H9 (cell line): ENCODE data around the gene IQSEC1. TPM values are rescaled to one million over a fixed set of nuclear protein-coding genes. Genes with fewer than 3 reads are reported as not detected.

Experiments used
- DNase-seq: peaks from one replicate; pipeline ENCODE4 v3.0.0-alpha.2; 2017
- H2AFZ ChIP-seq: one replicate; pipeline ENCODE4 v1.6.1; 2013; ENCODE audit warnings: mild to moderate bottlenecking, low read length, control low read depth, moderate library complexity
- H2AK5ac ChIP-seq: 2 replicates; pipeline ENCODE4 v1.6.1; 2013; ENCODE audit warnings: low read length, control low read depth, mixed read lengths; ENCODE audit not compliant: insufficient read length
- H2BK120ac ChIP-seq: one replicate; pipeline ENCODE4 v1.6.1; 2013; ENCODE audit warnings: low read depth, mild to moderate bottlenecking, low read length, control low read depth, inconsistent platforms; ENCODE audit not compliant: poor library complexity, severe bottlenecking
- H2BK12ac ChIP-seq: 2 replicates; pipeline ENCODE4 v1.6.1; 2013; ENCODE audit warnings: low read length, control low read depth, mixed read lengths, low read depth; ENCODE audit not compliant: insufficient read length
- H2BK15ac ChIP-seq: 2 replicates; pipeline ENCODE4 v1.6.1; 2013; ENCODE audit warnings: low read depth, low read length, control low read depth
- H2BK20ac ChIP-seq: one replicate; pipeline ENCODE4 v1.6.1; 2013; ENCODE audit warnings: low read depth, mild to moderate bottlenecking, low read length, control low read depth, inconsistent platforms; ENCODE audit not compliant: poor library complexity, severe bottlenecking
- H2BK5ac ChIP-seq: 2 replicates; pipeline ENCODE4 v1.6.1; 2013; ENCODE audit warnings: low read length, control low read depth, mixed read lengths; ENCODE audit not compliant: insufficient read length
- H3K14ac ChIP-seq: 2 replicates; pipeline ENCODE4 v1.6.1; 2013; ENCODE audit warnings: low read length, control low read depth; ENCODE audit not compliant: insufficient read depth
- H3K18ac ChIP-seq: 2 replicates; pipeline ENCODE4 v1.6.1; 2013; ENCODE audit warnings: low read depth, mild to moderate bottlenecking, mixed read lengths, low read length, control low read depth; ENCODE audit not compliant: insufficient read length
- H3K23ac ChIP-seq: 2 replicates; pipeline ENCODE4 v1.6.1; 2013; ENCODE audit warnings: low read length, control low read depth, mixed read lengths, low read depth; ENCODE audit not compliant: insufficient read length
- H3K23me2 ChIP-seq: 2 replicates; pipeline ENCODE4 v1.6.1; 2013; ENCODE audit warnings: low read depth, mild to moderate bottlenecking, mixed read lengths, low read length, control low read depth; ENCODE audit not compliant: insufficient read length, poor library complexity, severe bottlenecking
- H3K27ac ChIP-seq: 2 replicates; pipeline ENCODE4 v1.5.1; 2013; ENCODE audit warnings: low read length, control low read depth, mixed read lengths, low read depth; ENCODE audit not compliant: insufficient read length
- H3K27me3 ChIP-seq: 2 replicates; pipeline ENCODE4 v1.6.1; 2013; ENCODE audit warnings: low read length, control low read depth, inconsistent platforms; ENCODE audit not compliant: insufficient read depth
- H3K4ac ChIP-seq: 2 replicates; pipeline ENCODE4 v1.6.1; 2013; ENCODE audit warnings: low read depth, mild to moderate bottlenecking, control low read depth, inconsistent platforms, low read length, moderate library complexity
- H3K4me1 ChIP-seq: 2 replicates; pipeline ENCODE4 v1.6.1; 2013; ENCODE audit warnings: low read length, control low read depth, inconsistent platforms; ENCODE audit not compliant: insufficient read depth
- H3K4me2 ChIP-seq: 2 replicates; pipeline ENCODE4 v1.6.1; 2013; ENCODE audit warnings: low read length, control low read depth, mixed read lengths; ENCODE audit not compliant: insufficient read length, insufficient read depth
- H3K56ac ChIP-seq: 2 replicates; pipeline ENCODE4 v1.6.1; 2013; ENCODE audit warnings: low read depth, mild to moderate bottlenecking, mixed read lengths, low read length, control low read depth; ENCODE audit not compliant: insufficient read length
- H3K79me1 ChIP-seq: 2 replicates; pipeline ENCODE4 v1.6.1; 2013; ENCODE audit warnings: low read depth, mild to moderate bottlenecking, moderate library complexity, low read length, control low read depth, inconsistent platforms; ENCODE audit not compliant: insufficient read depth, poor library complexity, severe bottlenecking
- H3K79me2 ChIP-seq: 2 replicates; pipeline ENCODE4 v1.6.1; 2013; ENCODE audit warnings: low read length, control low read depth, inconsistent platforms; ENCODE audit not compliant: insufficient read depth
- H3K9ac ChIP-seq: 2 replicates; pipeline ENCODE4 v1.6.1; 2013; ENCODE audit warnings: low read length, control low read depth, mixed read lengths; ENCODE audit not compliant: insufficient read length; ENCODE audit errors: extremely low read depth
- H3K9me3 ChIP-seq: one replicate; pipeline ENCODE4 v1.6.1; 2013; ENCODE audit warnings: low read depth, low read length, inconsistent platforms; ENCODE audit not compliant: control insufficient read depth
- H3T11ph ChIP-seq: one replicate; pipeline ENCODE4 v1.6.1; 2013; ENCODE audit warnings: mild to moderate bottlenecking, low read length, control low read depth, inconsistent platforms
- H4K20me1 ChIP-seq: one replicate; pipeline ENCODE4 v1.6.1; 2013; ENCODE audit not compliant: control insufficient read depth, insufficient read length, insufficient read depth
- H4K5ac ChIP-seq: 2 replicates; pipeline ENCODE4 v1.6.1; 2013; ENCODE audit warnings: low read depth, mild to moderate bottlenecking, mixed read lengths, low read length, control low read depth; ENCODE audit not compliant: insufficient read length
- H4K8ac ChIP-seq: replicated peaks from 2 replicates; pipeline ENCODE4 v1.6.1; 2013; ENCODE audit warnings: low read length, control low read depth, mixed read lengths, low read depth; ENCODE audit not compliant: insufficient read length
- H4K91ac ChIP-seq: 2 replicates; pipeline ENCODE4 v1.6.1; 2013; ENCODE audit warnings: low read depth, mild to moderate bottlenecking, moderate library complexity, mixed read lengths, low read length, control low read depth; ENCODE audit not compliant: insufficient read length
- H3K27ac Mint-ChIP-seq, 3 experiments: 2 replicates in 2 of 3; 3 replicates in 1 of 3; pipeline ENCODE4 v1.8.0; 2020 to 2021; ENCODE audit warnings: mixed read lengths in 3 of 3, mild to moderate bottlenecking in 1 of 3, moderate library complexity in 1 of 3
- H3K27me3 Mint-ChIP-seq: 2 replicates; pipeline ENCODE4 v1.8.0; 2021; ENCODE audit warnings: low read depth, mild to moderate bottlenecking, moderate library complexity, mixed read lengths
- H3K36me3 Mint-ChIP-seq, 3 experiments: 2 replicates in 2 of 3; 3 replicates in 1 of 3; pipeline ENCODE4 v1.8.0; 2020 to 2021; ENCODE audit warnings: low read depth in 3 of 3, mixed read lengths in 3 of 3; ENCODE audit not compliant: insufficient read depth in 1 of 3
- H3K4me1 Mint-ChIP-seq, 2 experiments: 2 replicates each; pipeline ENCODE4 v1.8.0; 2020; ENCODE audit warnings: mixed read lengths in 2 of 2
- H3K4me3 Mint-ChIP-seq, 2 experiments: 2 replicates in 1 of 2; 3 replicates in 1 of 2; pipeline ENCODE4 v1.8.0; 2020 to 2021; ENCODE audit warnings: mild to moderate bottlenecking in 2 of 2, mixed read lengths in 2 of 2, moderate library complexity in 1 of 2
- H3K9me3 Mint-ChIP-seq, 2 experiments: 2 replicates in 1 of 2; 3 replicates in 1 of 2; pipeline ENCODE4 v1.8.0; 2020; ENCODE audit warnings: mild to moderate bottlenecking in 2 of 2, mixed read lengths in 2 of 2, moderate library complexity in 1 of 2
- CTCF ChIP-seq: fragments of 200-600 bp; sonication (generic); conservative IDR thresholded peaks from 3 replicates; pipeline ENCODE4 v1.8.0; 2021; ENCODE audit warnings: antibody characterized with exemption, mild to moderate bottlenecking
- WGBS: extraction: QIAGEN DNeasy Blood & Tissue Kit; methylation state at CpG from one replicate; pipeline ENCODE4 v1.1.7; 2013; ENCODE audit warnings: missing lambda C conversion rate, low lambda C conversion rate, mixed read lengths; ENCODE audit not compliant: insufficient read length; ENCODE audit errors: extremely low coverage; 5-methylcytosine and 5-hydroxymethylcytosine counted together
- total RNA-seq: library from RNA; stranded (reverse); gene quantifications from 2 replicates; pipeline ENCODE4 v1.2.1, GENCODE V29; 2021

IQSEC1 gene
- total RNA-seq, 1 experiment from 2014 or later, result 19.1 TPM

DNA sequence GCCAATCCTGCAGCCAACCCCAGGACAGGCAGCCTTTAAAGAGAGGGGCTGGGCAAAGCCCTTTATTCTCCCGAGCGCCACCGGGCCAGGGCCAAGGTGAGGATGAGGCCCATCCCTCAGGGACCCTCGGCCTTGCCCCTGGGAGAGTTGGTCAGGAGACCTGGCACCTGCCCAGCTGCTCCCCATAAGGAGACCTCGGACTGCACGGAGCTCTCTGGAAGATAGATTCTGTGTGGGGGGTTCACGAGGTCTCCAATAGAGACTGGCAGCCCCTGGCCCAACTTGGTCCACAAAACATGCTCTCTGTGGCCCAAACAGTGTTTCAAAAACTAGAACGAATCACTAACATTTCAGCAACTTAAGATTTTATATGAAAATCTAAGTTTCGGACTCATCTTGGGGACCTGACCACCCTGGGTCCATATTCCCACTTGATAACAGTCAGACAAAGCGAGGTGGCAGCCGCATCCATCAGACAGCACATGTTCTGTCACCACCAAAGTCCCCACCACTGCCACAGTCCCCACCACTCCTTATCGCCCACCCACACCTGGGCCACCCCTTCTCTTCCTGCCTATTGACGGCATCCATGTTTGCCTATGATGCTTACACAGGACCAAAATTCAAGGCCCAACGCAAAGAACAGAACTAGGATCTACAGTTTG, 117.4 kb downstream of the IQSEC1 start:
- H3K9me3 Mint-ChIP-seq, result no peaks in the 10 kb centered on the region

More for the DNA sequence above, 117.4 kb downstream of the IQSEC1 start:
- peaks cover 14 to 26% of the 10 kb centered on the region in 2 experiments for H3K4me1 Mint-ChIP-seq
- no peak overlapping the region for H2AK5ac ChIP-seq
- no peak overlapping the region for H2BK15ac ChIP-seq
- no peak overlapping the region for H3K56ac ChIP-seq
- no peak overlapping the region for H2BK12ac ChIP-seq
- no peaks in the 10 kb centered on the region; the same call in 1 of the 2 replicates for H3K27me3 Mint-ChIP-seq
- H2BK5ac ChIP-seq, result no peak overlapping the region
- H3K36me3 Mint-ChIP-seq, result peaks cover 0 to 2% (median 0%) of the 10 kb centered on the region in 3 experiments; a peak in 1 of 7 replicates
- H3K9ac ChIP-seq, result no peak overlapping the region
- H3K9me3 ChIP-seq, result no peaks in the 10 kb centered on the region
- H3K4ac ChIP-seq, result no peak overlapping the region
- no peak overlapping the region for H3K4me2 ChIP-seq
- no peak overlapping the region for H2BK20ac ChIP-seq
- no peak for TF ChIP-seq CTCF
- H4K5ac ChIP-seq, result no peak overlapping the region
- no peak overlapping the region for H3K18ac ChIP-seq
- peaks cover 4% of the 10 kb centered on the region; the same call in 1 of the 2 replicates for H3K4me1 ChIP-seq
- H3K79me2 ChIP-seq, result no peaks in the 10 kb centered on the region
- H3K27ac ChIP-seq, result no peak overlapping the region
- H3K79me1 ChIP-seq, result peaks cover 3% of the 10 kb centered on the region
- H2BK120ac ChIP-seq, result no peak overlapping the region
- no peaks in the 10 kb centered on the region for H3K23me2 ChIP-seq
- no CpG with 5 or more reads among the region's 14 CpGs for WGBS
- no peak overlapping the region for H4K91ac ChIP-seq
- no peak overlapping the region for H3K23ac ChIP-seq
- no peak overlapping the region for H3K14ac ChIP-seq
- no peak overlapping the region for H4K8ac ChIP-seq
- H2AFZ ChIP-seq, result no peak overlapping the region
- no peak overlapping the region for H3T11ph ChIP-seq
- no peaks in the 10 kb centered on the region for H4K20me1 ChIP-seq
- no peak for DNase-seq
- H3K4me3 Mint-ChIP-seq, result no peak overlapping the region
- no peak overlapping the region for H3K27ac Mint-ChIP-seq
- H3K27me3 ChIP-seq, result no peaks in the 10 kb centered on the region
